HepG2 (cell line): ENCODE results near the gene MRNIP. TPM values are rescaled to one million over a fixed set of nuclear protein-coding genes. Genes with fewer than 3 reads are reported as not detected.

ENCODE experiments used
- AGO1 ChIP-seq: fragments of 200-400 bp; formaldehyde crosslinking; IDR thresholded peaks from 2 replicates; pipeline ENCODE4 v1.6.1; 2017; ENCODE audit warnings: mild to moderate bottlenecking, low read depth, low read length, moderate library complexity; ENCODE audit not compliant: poor library complexity, severe bottlenecking
- AGO2 ChIP-seq: fragments of 200-400 bp; formaldehyde crosslinking; optimal IDR thresholded peaks from 2 replicates; pipeline ENCODE3; 2017; ENCODE audit warnings: mild to moderate bottlenecking, low read depth, low read length, moderate library complexity
- EED ChIP-seq: sonication (generic); formaldehyde crosslinking; IDR thresholded peaks from 2 replicates; pipeline ENCODE4 v1.5.0; 2020; ENCODE audit warnings: mild to moderate bottlenecking, missing genetic modification reagents
- NPAS2 ChIP-seq: sonication (generic); formaldehyde crosslinking; IDR thresholded peaks from 2 replicates; pipeline ENCODE4 v1.8.0; 2022; ENCODE audit warnings: mild to moderate bottlenecking, missing genetic modification reagents, borderline replicate concordance
- POLR2A ChIP-seq, 2 experiments: IDR thresholded peaks; 2 replicates each; pipeline ENCODE4 v1.6.1; 2011; ENCODE audit warnings: low read depth in 2 of 2, low read length in 2 of 2, mild to moderate bottlenecking in 1 of 2, moderate library complexity in 1 of 2; ENCODE audit not compliant: insufficient read depth in 1 of 2
- POLR2G ChIP-seq: fragments of 200-400 bp; formaldehyde crosslinking; IDR thresholded peaks from 2 replicates; pipeline ENCODE4 v1.6.1; 2018; ENCODE audit warnings: mild to moderate bottlenecking, low read depth, low read length, moderate library complexity
- RAD21 ChIP-seq: fragments of 450-650 bp; formaldehyde crosslinking; IDR thresholded peaks from 2 replicates; pipeline ENCODE4 v1.5.0; 2020; ENCODE audit warnings: mild to moderate bottlenecking
- RBM22 ChIP-seq: fragments of 200-400 bp; formaldehyde crosslinking; optimal IDR thresholded peaks from 2 replicates; pipeline ENCODE3; 2017; ENCODE audit warnings: mild to moderate bottlenecking, low read length, moderate library complexity
- RFX5 ChIP-seq: IDR thresholded peaks from 2 replicates; pipeline ENCODE4 v1.6.1; 2011; ENCODE audit warnings: low read depth, low read length, improper control_type of control experiment
- SRF ChIP-seq: IDR thresholded peaks from 2 replicates; pipeline ENCODE4 v1.6.1; 2011; ENCODE audit warnings: mild to moderate bottlenecking, low read depth, low read length, moderate library complexity
- SRSF1 ChIP-seq: fragments of 200-400 bp; formaldehyde crosslinking; optimal IDR thresholded peaks from 2 replicates; pipeline ENCODE3; 2017; ENCODE audit warnings: mild to moderate bottlenecking, low read depth, low read length, moderate library complexity
- SSRP1 ChIP-seq: IDR thresholded peaks from 2 replicates; pipeline ENCODE4 v1.6.1; 2016; ENCODE audit warnings: control low read depth
- TOE1 ChIP-seq: sonication (generic); formaldehyde crosslinking; IDR thresholded peaks from 2 replicates; pipeline ENCODE4 v1.4.0; 2020; ENCODE audit warnings: mild to moderate bottlenecking, missing genetic modification reagents
- ZFY ChIP-seq: sonication (generic); formaldehyde crosslinking; IDR thresholded peaks from 2 replicates; pipeline ENCODE4 v1.4.0; 2020; ENCODE audit warnings: missing genetic modification reagents
- ZNF337 ChIP-seq: sonication (generic); formaldehyde crosslinking; IDR thresholded peaks from 2 replicates; pipeline ENCODE4 v1.5.1; 2020; ENCODE audit warnings: missing genetic modification reagents, low read depth, mild to moderate bottlenecking, borderline replicate concordance
- ZNF607 ChIP-seq: sonication (generic); formaldehyde crosslinking; IDR thresholded peaks from 2 replicates; pipeline ENCODE4 v1.5.1; 2020; ENCODE audit warnings: missing genetic modification reagents, mild to moderate bottlenecking, borderline replicate concordance
- ZNF772 ChIP-seq: sonication (generic); formaldehyde crosslinking; IDR thresholded peaks from 2 replicates; pipeline ENCODE4 v1.5.0; 2020; ENCODE audit warnings: mild to moderate bottlenecking, missing genetic modification reagents
- polyA plus RNA-seq, 8 experiments: library from polyadenylated mRNA; depleted of rRNA in 3 of 8; stranded (reverse) in 7 of 8; unstranded in 1 of 8; fragments of >200 nt; fragmentation: Illumina TruSeq in 4 of 8; extraction: Trizol in 4 of 8; gene quantifications; 2 replicates each; pipeline versions ENCODE4 v1.2.1 to v1.2.3, GENCODE V29; 2011 to 2016; ENCODE audit warnings: low read depth in 4 of 8, missing spikeins in 1 of 8, mixed read lengths in 1 of 8; ENCODE audit not compliant: insufficient read depth in 1 of 8
- total RNA-seq, 5 experiments: library from RNA; depleted of rRNA; stranded (reverse); fragments of >200 nt; fragmentation: Illumina TruSeq; extraction: Trizol; gene quantifications; 2 replicates each; pipeline ENCODE4 v1.2.3, GENCODE V29; 2016; ENCODE audit warnings: low read depth in 1 of 5
- TF ChIP-seq, protein P1 (sequence below): sonication (generic); formaldehyde crosslinking; IDR thresholded peaks from 2 replicates; pipeline ENCODE4 v1.4.0; 2020; ENCODE audit warnings: low read depth, mild to moderate bottlenecking, missing genetic modification reagents

MRNIP gene
- total and polyA plus RNA-seq, 2 of the 13 experiments (the other 11 are each of a cell fraction or from before 2014, with no cell fraction given), result 15.5 to 34.1 TPM

GRCh38 chr5:179837076-179838011 is 21.3 kb downstream of the MRNIP start (continued):
- TF ChIP-seq ZNF337 (no peak), POLR2A (IDR thresholded peaks at IDR 0.05; ENCODE audit: insufficient read depth in 1 of 2, low read depth in 2 of 2, low read length in 2 of 2) (peak in 1 of 2 experiments; percentile 43; a peak in 2 of 4 replicates), RFX5 (no peak), SRSF1 (peak; percentile 4), TOE1 (CRISPR knock-in tag) (no peak), NPAS2 (CRISPR knock-in tag) (no peak), ZNF772 (CRISPR knock-in tag) (0 out of 2 replicates have a peak, but pooled peaks have one; percentile 48), ZNF607 (CRISPR knock-in tag) (no peak), SSRP1 (peak; percentile 70; the same call in 1 of the 2 replicates), RBM22 (peak; percentile 95), AGO1 (peak; percentile 20), RAD21 (CRISPR knock-in tag) (0 out of 2 replicates have a peak, but pooled peaks have one; percentile 19), POLR2G (peak; percentile 70), ZFY (CRISPR knock-in tag) (no peak), EED (0 out of 2 replicates have a peak, but pooled peaks have one; percentile 28), SRF (no peak), AGO2 (peak; percentile 90)
- TF ChIP-seq, protein P1, sequence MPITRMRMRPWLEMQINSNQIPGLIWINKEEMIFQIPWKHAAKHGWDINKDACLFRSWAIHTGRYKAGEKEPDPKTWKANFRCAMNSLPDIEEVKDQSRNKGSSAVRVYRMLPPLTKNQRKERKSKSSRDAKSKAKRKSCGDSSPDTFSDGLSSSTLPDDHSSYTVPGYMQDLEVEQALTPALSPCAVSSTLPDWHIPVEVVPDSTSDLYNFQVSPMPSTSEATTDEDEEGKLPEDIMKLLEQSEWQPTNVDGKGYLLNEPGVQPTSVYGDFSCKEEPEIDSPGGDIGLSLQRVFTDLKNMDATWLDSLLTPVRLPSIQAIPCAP (CRISPR knock-in tag), result 0 out of 2 replicates have a peak, but pooled peaks have one; percentile 47
